ENCODE results near the gene ZNF423.

ZNF423 gene

DNA sequence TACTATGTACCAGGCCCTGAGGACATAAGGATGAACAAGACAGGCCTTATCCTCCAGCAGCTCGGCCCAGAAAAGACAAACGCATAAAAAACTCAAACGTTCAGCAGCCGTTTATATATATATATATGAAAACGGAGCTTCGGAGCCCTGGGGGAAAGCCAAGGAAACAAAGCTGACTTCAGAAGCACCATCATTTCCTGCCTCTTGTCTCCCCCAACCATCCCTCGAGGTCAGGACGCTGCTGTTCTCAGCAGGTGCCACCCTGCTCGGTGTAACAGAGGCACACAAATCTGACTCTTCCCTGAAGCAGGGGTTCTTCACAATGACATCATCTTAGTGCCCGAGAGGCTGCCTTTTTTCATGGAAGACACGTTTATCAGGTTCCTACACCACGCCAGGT lies 146.9 kb downstream of the ZNF423 start:
- TF ChIP-seq, protein P1, sequence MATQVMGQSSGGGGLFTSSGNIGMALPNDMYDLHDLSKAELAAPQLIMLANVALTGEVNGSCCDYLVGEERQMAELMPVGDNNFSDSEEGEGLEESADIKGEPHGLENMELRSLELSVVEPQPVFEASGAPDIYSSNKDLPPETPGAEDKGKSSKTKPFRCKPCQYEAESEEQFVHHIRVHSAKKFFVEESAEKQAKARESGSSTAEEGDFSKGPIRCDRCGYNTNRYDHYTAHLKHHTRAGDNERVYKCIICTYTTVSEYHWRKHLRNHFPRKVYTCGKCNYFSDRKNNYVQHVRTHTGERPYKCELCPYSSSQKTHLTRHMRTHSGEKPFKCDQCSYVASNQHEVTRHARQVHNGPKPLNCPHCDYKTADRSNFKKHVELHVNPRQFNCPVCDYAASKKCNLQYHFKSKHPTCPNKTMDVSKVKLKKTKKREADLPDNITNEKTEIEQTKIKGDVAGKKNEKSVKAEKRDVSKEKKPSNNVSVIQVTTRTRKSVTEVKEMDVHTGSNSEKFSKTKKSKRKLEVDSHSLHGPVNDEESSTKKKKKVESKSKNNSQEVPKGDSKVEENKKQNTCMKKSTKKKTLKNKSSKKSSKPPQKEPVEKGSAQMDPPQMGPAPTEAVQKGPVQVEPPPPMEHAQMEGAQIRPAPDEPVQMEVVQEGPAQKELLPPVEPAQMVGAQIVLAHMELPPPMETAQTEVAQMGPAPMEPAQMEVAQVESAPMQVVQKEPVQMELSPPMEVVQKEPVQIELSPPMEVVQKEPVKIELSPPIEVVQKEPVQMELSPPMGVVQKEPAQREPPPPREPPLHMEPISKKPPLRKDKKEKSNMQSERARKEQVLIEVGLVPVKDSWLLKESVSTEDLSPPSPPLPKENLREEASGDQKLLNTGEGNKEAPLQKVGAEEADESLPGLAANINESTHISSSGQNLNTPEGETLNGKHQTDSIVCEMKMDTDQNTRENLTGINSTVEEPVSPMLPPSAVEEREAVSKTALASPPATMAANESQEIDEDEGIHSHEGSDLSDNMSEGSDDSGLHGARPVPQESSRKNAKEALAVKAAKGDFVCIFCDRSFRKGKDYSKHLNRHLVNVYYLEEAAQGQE (IDR thresholded peaks at IDR 0.05; ENCODE audit: insufficient read depth in 1 of 2, low read depth in 2 of 2, low read length in 2 of 2) = no peak
- TF ChIP-seq FOXP2 (optimal IDR thresholded peaks at IDR 0.05; ENCODE audit: borderline replicate concordance, extremely low read depth, extremely low read length, insufficient read depth) (no peak), SIN3A (IDR thresholded peaks at IDR 0.05; ENCODE audit: borderline replicate concordance, insufficient read depth, low read length) (no peak), POLR2AphosphoS5 (IDR thresholded peaks at IDR 0.05; ENCODE audit: low read depth, low read length) (no peak), TAF1 (IDR thresholded peaks at IDR 0.05; ENCODE audit: borderline replicate concordance, insufficient read depth, low read length) (no peak)

DNA sequence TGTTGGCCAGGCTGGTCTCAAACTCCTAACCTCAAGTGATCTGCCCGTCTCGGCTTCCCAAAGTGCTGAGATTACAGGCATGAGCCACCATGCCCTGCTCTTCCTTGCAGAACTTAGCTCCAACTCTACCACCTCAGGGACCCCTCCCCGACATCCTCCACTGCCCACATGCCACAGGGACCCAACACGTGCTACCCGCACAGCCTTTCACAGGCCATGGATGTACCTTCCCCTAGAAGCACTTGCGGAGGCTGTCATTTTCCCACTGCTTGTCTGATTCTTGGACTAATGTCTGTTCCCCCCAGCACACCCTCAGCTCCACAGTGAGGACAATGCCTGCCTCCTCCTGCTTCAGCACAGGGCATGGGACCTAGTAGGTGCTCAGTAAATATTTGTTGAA lies 147.4 kb downstream of the ZNF423 start:
- TF ChIP-seq, protein P1 (IDR thresholded peaks at IDR 0.05; ENCODE audit: insufficient read depth in 1 of 2, low read depth in 2 of 2, low read length in 2 of 2) = no peak
- TF ChIP-seq SIN3A (IDR thresholded peaks at IDR 0.05; ENCODE audit: borderline replicate concordance, insufficient read depth, low read length) = no peak
- TF ChIP-seq FOXP2 (optimal IDR thresholded peaks at IDR 0.05; ENCODE audit: borderline replicate concordance, extremely low read depth, extremely low read length, insufficient read depth) = no peak
- no peak for TF ChIP-seq POLR2AphosphoS5 (IDR thresholded peaks at IDR 0.05; ENCODE audit: low read depth, low read length)
- no peak for TF ChIP-seq TAF1 (IDR thresholded peaks at IDR 0.05; ENCODE audit: borderline replicate concordance, insufficient read depth, low read length)

GRCh38 chr16:49706620-49707355 lies 149.1 kb downstream of the ZNF423 start:
- TF ChIP-seq POLR2AphosphoS5 (IDR thresholded peaks at IDR 0.05; ENCODE audit: low read depth, low read length) = no peak
- TF ChIP-seq FOXP2 (optimal IDR thresholded peaks at IDR 0.05; ENCODE audit: borderline replicate concordance, extremely low read depth, extremely low read length, insufficient read depth) = no peak
- no peak for TF ChIP-seq TAF1 (IDR thresholded peaks at IDR 0.05; ENCODE audit: borderline replicate concordance, insufficient read depth, low read length)
- TF ChIP-seq, protein P1 (IDR thresholded peaks at IDR 0.05; ENCODE audit: insufficient read depth in 1 of 2, low read depth in 2 of 2, low read length in 2 of 2) = no peak
- TF ChIP-seq SIN3A (IDR thresholded peaks at IDR 0.05; ENCODE audit: borderline replicate concordance, insufficient read depth, low read length) = no peak

GRCh38 chr16:49704586-49705155 lies 151.2 kb downstream of the ZNF423 start:
- no peak for TF ChIP-seq SIN3A (IDR thresholded peaks at IDR 0.05; ENCODE audit: borderline replicate concordance, insufficient read depth, low read length)
- TF ChIP-seq FOXP2 (optimal IDR thresholded peaks at IDR 0.05; ENCODE audit: borderline replicate concordance, extremely low read depth, extremely low read length, insufficient read depth) = no peak
- TF ChIP-seq POLR2AphosphoS5 (IDR thresholded peaks at IDR 0.05; ENCODE audit: low read depth, low read length) = no peak
- TF ChIP-seq TAF1 (IDR thresholded peaks at IDR 0.05; ENCODE audit: borderline replicate concordance, insufficient read depth, low read length) = no peak
- TF ChIP-seq, protein P1 (IDR thresholded peaks at IDR 0.05; ENCODE audit: insufficient read depth in 1 of 2, low read depth in 2 of 2, low read length in 2 of 2) = no peak

Data from PFSK-1 (cell line).